ENCODE measurements around the gene OSMR. TPM values are rescaled to one million over a fixed set of nuclear protein-coding genes. Genes with fewer than 3 reads are reported as not detected.

Gene OSMR
- polyA plus RNA-seq, 4 donors, result 8.2 to 11.1 (median 10.1) TPM

GRCh38 chr5:38870595-38870994 is 24.8 kb downstream of the OSMR start:
- no peak for DNase-seq (ENCODE audit: low read depth in 4 of 4, low spot score in 3 of 4)

- DNase-seq (ENCODE audit: low read depth in 4 of 4, low spot score in 3 of 4), result peak in 2 of 4 donors; percentile 10 to 22
Observed at GRCh38 chr5:38871058-38871605, 25.3 kb downstream of the OSMR start.

- DNase-seq (ENCODE audit: low read depth in 4 of 4, low spot score in 3 of 4), result no peak
Observed at GRCh38 chr5:38871790-38872551, 26.2 kb downstream of the OSMR start.

- no peak for DNase-seq (ENCODE audit: low read depth in 4 of 4, low spot score in 3 of 4)
Observed at GRCh38 chr5:38872826-38873225, 27.0 kb downstream of the OSMR start.

GRCh38 chr5:38874948-38875456 is 29.2 kb downstream of the OSMR start:
- DNase-seq (ENCODE audit: low read depth in 4 of 4, low spot score in 3 of 4), result no peak

- peak in 1 of 4 donors; percentile 9 for DNase-seq (ENCODE audit: low read depth in 4 of 4, low spot score in 3 of 4)
Observed at GRCh38 chr5:38878391-38879077, 32.7 kb downstream of the OSMR start.

GRCh38 chr5:38879078-38879460 is 33.3 kb downstream of the OSMR start:
- no peak for DNase-seq (ENCODE audit: low read depth in 4 of 4, low spot score in 3 of 4)

GRCh38 chr5:38883842-38884241 is 38.0 kb downstream of the OSMR start:
- no peak for DNase-seq (ENCODE audit: low read depth in 4 of 4, low spot score in 3 of 4)

- no peak for DNase-seq (ENCODE audit: low read depth in 4 of 4, low spot score in 3 of 4)
Observed at GRCh38 chr5:38885208-38885607, 39.4 kb downstream of the OSMR start.

GRCh38 chr5:38888041-38888440 is 42.2 kb downstream of the OSMR start:
- DNase-seq (ENCODE audit: low read depth in 4 of 4, low spot score in 3 of 4), result no peak

- DNase-seq (ENCODE audit: low read depth in 4 of 4, low spot score in 3 of 4), result no peak
Observed at GRCh38 chr5:38889424-38889823, 43.6 kb downstream of the OSMR start.

GRCh38 chr5:38891563-38891962 is 45.8 kb downstream of the OSMR start:
- no peak for DNase-seq (ENCODE audit: low read depth in 4 of 4, low spot score in 3 of 4)

GRCh38 chr5:38892363-38892762 is 46.6 kb downstream of the OSMR start:
- DNase-seq (ENCODE audit: low read depth in 4 of 4, low spot score in 3 of 4), result no peak

GRCh38 chr5:38896760-38897159 is 50.9 kb downstream of the OSMR start:
- no peak for DNase-seq (ENCODE audit: low read depth in 4 of 4, low spot score in 3 of 4)

- no peak for DNase-seq (ENCODE audit: low read depth in 4 of 4, low spot score in 3 of 4)
Observed at GRCh38 chr5:38899936-38900335, 54.1 kb downstream of the OSMR start.

GRCh38 chr5:38905516-38905915 is 59.7 kb downstream of the OSMR start:
- DNase-seq (ENCODE audit: low read depth in 4 of 4, low spot score in 3 of 4), result no peak

GRCh38 chr5:38906503-38906902 is 60.7 kb downstream of the OSMR start:
- DNase-seq (ENCODE audit: low read depth in 4 of 4, low spot score in 3 of 4), result no peak

GRCh38 chr5:38911933-38912332 is 66.1 kb downstream of the OSMR start:
- no peak for DNase-seq (ENCODE audit: low read depth in 4 of 4, low spot score in 3 of 4)

- no peak for DNase-seq (ENCODE audit: low read depth in 4 of 4, low spot score in 3 of 4)
Observed at GRCh38 chr5:38913714-38914113, 67.9 kb downstream of the OSMR start.

- DNase-seq (ENCODE audit: low read depth in 4 of 4, low spot score in 3 of 4), result no peak
Observed at GRCh38 chr5:38916802-38917201, 71.0 kb downstream of the OSMR start.

- peak in 1 of 4 donors; percentile 4 for DNase-seq (ENCODE audit: low read depth in 4 of 4, low spot score in 3 of 4)
Observed at GRCh38 chr5:38921174-38921573, 75.4 kb downstream of the OSMR start.

GRCh38 chr5:38922199-38922598 is 76.4 kb downstream of the OSMR start:
- peak; percentile 12 to 28 (median 20) for DNase-seq (ENCODE audit: low read depth in 4 of 4, low spot score in 3 of 4)
